ENCODE data around the gene KLHL14. TPM values are rescaled to one million over a fixed set of nuclear protein-coding genes. Genes with fewer than 3 reads are reported as not detected.

KLHL14 gene
- total RNA-seq, 6 donors from 2014 or later: 0.20 to 0.49 (median 0.44) TPM; not detected in 3

DNA sequence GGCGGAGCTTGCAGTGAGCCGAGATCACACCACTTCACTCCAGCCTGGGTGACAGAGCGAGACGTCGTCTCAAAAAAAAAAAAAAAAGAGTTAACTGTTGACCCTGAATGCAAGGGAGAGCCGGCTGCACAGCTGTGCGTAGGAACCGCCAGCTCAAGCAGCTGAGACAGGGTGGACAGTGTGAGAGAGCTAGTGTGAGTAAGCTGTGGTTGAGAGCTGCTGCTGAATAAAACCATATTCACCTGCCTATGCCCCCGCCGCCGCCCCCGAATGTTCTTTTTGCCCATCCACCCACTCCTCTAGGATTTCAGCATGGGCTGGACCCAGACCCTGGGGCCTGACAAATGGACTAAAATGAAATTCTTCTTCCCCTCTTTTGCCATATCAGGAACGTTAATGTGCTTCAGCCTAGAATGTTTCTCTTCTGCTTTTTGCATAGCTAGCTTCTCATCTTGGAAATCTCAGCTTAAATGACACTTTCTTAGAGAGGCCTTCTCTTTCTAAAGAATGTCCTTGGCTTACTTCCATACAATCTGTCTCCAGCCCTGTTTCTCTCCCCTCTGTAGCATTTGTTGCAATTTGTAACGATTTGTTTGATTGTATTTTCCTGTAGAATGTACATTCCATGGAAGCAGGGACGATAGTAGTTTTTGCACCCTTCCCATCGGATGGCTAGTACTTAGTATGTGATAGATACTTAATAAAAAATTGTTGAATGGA is 142.7 kb downstream of the KLHL14 start:
- Histone ChIP-seq H3K36me3 (no peaks in the 10 kb centered on the region), H3K4me1 (no peaks in the 10 kb centered on the region), H3K9me3 (no peaks in the 10 kb centered on the region), H3K27ac (no peak overlapping the region), H3K27me3 (no peaks in the 10 kb centered on the region), H3K4me3 (no peak overlapping the region)
- ATAC-seq (ENCODE audit: low FRiP score in 2 of 2) (peak in 1 of 2 donors; percentile 27), DNase-seq (peak in 1 of 2 donors; percentile 21)
- TF ChIP-seq POLR2AphosphoS5 (IDR thresholded peaks at IDR 0.05) (no peak), POLR2A (IDR thresholded peaks at IDR 0.05) (no peak), EP300 (IDR thresholded peaks at IDR 0.05) (no peak)
- TF ChIP-seq, protein P1, sequence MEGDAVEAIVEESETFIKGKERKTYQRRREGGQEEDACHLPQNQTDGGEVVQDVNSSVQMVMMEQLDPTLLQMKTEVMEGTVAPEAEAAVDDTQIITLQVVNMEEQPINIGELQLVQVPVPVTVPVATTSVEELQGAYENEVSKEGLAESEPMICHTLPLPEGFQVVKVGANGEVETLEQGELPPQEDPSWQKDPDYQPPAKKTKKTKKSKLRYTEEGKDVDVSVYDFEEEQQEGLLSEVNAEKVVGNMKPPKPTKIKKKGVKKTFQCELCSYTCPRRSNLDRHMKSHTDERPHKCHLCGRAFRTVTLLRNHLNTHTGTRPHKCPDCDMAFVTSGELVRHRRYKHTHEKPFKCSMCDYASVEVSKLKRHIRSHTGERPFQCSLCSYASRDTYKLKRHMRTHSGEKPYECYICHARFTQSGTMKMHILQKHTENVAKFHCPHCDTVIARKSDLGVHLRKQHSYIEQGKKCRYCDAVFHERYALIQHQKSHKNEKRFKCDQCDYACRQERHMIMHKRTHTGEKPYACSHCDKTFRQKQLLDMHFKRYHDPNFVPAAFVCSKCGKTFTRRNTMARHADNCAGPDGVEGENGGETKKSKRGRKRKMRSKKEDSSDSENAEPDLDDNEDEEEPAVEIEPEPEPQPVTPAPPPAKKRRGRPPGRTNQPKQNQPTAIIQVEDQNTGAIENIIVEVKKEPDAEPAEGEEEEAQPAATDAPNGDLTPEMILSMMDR (IDR thresholded peaks at IDR 0.05): no peak
- 74 to 79% methylated on average over 16 of the region's 16 CpGs for WGBS, 2 donors

DNA sequence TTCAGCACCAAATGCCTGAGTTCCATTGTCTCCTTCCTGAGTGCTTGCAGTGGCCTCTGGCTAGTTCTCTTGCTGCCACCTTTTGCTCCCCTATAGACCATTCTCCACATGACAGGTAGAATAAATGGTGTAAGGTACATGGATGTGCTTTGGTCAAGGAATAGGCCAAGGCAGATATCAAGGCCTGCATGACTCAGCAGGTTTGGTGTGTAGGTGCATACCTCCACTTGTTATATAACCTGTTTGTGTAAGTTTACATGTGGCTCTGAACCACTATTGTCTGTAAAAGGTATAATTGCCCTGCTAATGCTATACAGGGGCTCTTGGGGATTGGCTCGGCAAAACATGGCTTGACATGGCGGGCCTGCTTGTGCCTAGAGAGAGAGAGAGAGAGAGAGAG is 143.5 kb downstream of the KLHL14 start:
- ATAC-seq (ENCODE audit: low FRiP score in 2 of 2) (no peak), DNase-seq (no peak)
- H3K27ac ChIP-seq: no peak overlapping the region
- H3K27me3 ChIP-seq: no peaks in the 10 kb centered on the region
- H3K36me3 ChIP-seq: no peaks in the 10 kb centered on the region
- no peaks in the 10 kb centered on the region for H3K9me3 ChIP-seq
- WGBS, 2 donors: 66 to 96% methylated on average over 2 of the region's 2 CpGs
- no peak overlapping the region for H3K4me3 ChIP-seq
- H3K4me1 ChIP-seq: no peaks in the 10 kb centered on the region
- TF ChIP-seq POLR2A (IDR thresholded peaks at IDR 0.05) (no peak), EP300 (IDR thresholded peaks at IDR 0.05) (no peak)

DNA sequence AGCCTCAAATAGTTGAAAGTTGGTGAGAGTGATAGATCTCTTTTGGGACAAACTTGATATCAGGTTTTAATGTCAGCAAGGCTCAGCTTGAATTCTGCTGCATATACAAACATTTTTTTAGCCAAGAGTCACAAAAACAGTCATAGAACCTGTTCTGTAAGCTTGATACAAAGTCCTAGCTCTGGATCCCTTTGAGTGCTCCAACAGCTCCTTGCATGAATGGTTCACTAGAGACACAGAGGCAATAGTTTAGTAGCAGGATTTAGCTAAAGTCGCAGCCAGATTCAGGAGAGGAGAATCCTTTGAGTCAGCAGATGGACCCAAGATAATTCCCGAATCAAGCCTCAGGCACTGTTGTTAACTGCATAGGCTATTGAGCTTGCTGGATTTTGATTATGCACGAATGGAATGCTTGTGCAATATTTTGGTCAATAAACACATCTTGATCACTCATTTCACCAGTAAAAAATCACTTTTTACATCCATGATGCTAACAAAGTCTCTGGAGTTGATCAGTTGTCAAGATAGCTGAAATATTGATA is 148.6 kb downstream of the KLHL14 start:
- 76 to 84% methylated on average over 3 of the region's 3 CpGs for whole genome bisulfite sequencing, 2 donors

DNA sequence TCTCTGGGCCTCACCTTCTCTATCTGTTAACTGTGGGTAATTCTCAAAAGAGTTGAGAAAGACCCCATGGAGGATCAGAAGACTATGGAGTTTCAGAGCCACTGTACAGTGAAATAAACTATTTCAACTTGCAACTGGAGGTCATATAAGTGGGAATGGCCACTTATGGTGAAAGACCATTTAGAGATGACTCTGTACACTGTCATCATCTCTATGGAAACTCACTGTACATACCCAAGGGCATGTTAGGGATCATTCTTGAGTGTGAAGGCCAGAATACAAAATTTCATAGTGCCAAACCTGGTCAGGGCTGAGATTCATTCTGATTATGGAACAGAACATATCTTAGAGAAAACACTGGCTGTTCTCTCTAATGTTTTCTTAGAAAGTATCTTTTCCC is 149.3 kb downstream of the KLHL14 start:
- Histone ChIP-seq H3K4me3 (no peak overlapping the region), H3K27me3 (no peaks in the 10 kb centered on the region), H3K36me3 (no peaks in the 10 kb centered on the region), H3K4me1 (no peaks in the 10 kb centered on the region), H3K9me3 (no peaks in the 10 kb centered on the region), H3K27ac (no peak overlapping the region)
- TF ChIP-seq EP300 (IDR thresholded peaks at IDR 0.05): no peak
- TF ChIP-seq POLR2A (IDR thresholded peaks at IDR 0.05): no peak
- no peak for TF ChIP-seq POLR2AphosphoS5 (IDR thresholded peaks at IDR 0.05)
- TF ChIP-seq, protein P1 (IDR thresholded peaks at IDR 0.05): no peak
- ATAC-seq (ENCODE audit: low FRiP score in 2 of 2) (no peak), DNase-seq (no peak)

More for the DNA sequence above, 148.6 kb downstream of the KLHL14 start:
- Histone ChIP-seq H3K9me3 (no peaks in the 10 kb centered on the region), H3K27me3 (no peaks in the 10 kb centered on the region), H3K4me3 (no peak overlapping the region), H3K4me1 (no peaks in the 10 kb centered on the region), H3K36me3 (no peaks in the 10 kb centered on the region), H3K27ac (no peak overlapping the region)
- ATAC-seq (ENCODE audit: low FRiP score in 2 of 2) (no peak), DNase-seq (no peak)
- TF ChIP-seq POLR2A (IDR thresholded peaks at IDR 0.05): no peak
- TF ChIP-seq POLR2AphosphoS5 (IDR thresholded peaks at IDR 0.05): no peak
- TF ChIP-seq, protein P1 (IDR thresholded peaks at IDR 0.05): no peak
- no peak for TF ChIP-seq EP300 (IDR thresholded peaks at IDR 0.05)

Small RNA genes lying within 50 kb of the gene (small RNA-seq; reads per million reads assigned to genes)
- 0 reads per million in 4 donors for gene AC012123.2
